K562 (cell line): ENCODE results near the gene EML3. TPM values are rescaled to one million over a fixed set of nuclear protein-coding genes. Genes with fewer than 3 reads are reported as not detected.

ENCODE experiments used
- AFF1 ChIP-seq, 2 experiments: fragments of 450-650 bp; IDR thresholded peaks; 2 replicates each; pipeline ENCODE4 v1.6.1; 2018; ENCODE audit warnings: mild to moderate bottlenecking in 2 of 2, low read depth in 1 of 2; ENCODE audit not compliant: partially characterized antibody in 2 of 2
- ATF6 ChIP-seq: sonication (generic); formaldehyde crosslinking; IDR thresholded peaks from 2 replicates; pipeline ENCODE4 v1.4.0; 2020; ENCODE audit warnings: mild to moderate bottlenecking, missing genetic modification reagents
- DPF2 ChIP-seq: fragments of 450-650 bp; IDR thresholded peaks from 2 replicates; pipeline ENCODE4 v1.6.1; 2016
- E4F1 ChIP-seq: fragments of 250-450 bp; sonication (Bioruptor Pico); IDR thresholded peaks from 2 replicates; pipeline ENCODE4 v1.5.0; 2021; ENCODE audit warnings: mild to moderate bottlenecking, borderline replicate concordance
- HMBOX1 ChIP-seq: sonication (generic); IDR thresholded peaks from 2 replicates; pipeline ENCODE4 v1.6.1; 2016
- ILF3 ChIP-seq: fragments of 450-650 bp; IDR thresholded peaks from 2 replicates; pipeline ENCODE4 v1.6.1; 2018; ENCODE audit warnings: antibody characterized with exemption, mild to moderate bottlenecking, moderate library complexity, borderline replicate concordance
- MIER1 ChIP-seq: fragments of 450-650 bp; IDR thresholded peaks from 2 replicates; pipeline ENCODE4 v1.6.1; 2016; ENCODE audit warnings: antibody characterized with exemption, mild to moderate bottlenecking, low read depth
- RBM34 ChIP-seq: fragments of 200-400 bp; formaldehyde crosslinking; IDR thresholded peaks from 2 replicates; pipeline ENCODE4 v1.6.1; 2018; ENCODE audit warnings: low read length, borderline replicate concordance; ENCODE audit not compliant: insufficient read depth
- SMAD4 ChIP-seq: fragments of 250-450 bp; sonication (Bioruptor Pico); conservative IDR thresholded peaks from 2 replicates; pipeline ENCODE4 v1.8.0; 2021; ENCODE audit warnings: inconsistent platforms, mild to moderate bottlenecking, moderate library complexity
- ZBTB49 ChIP-seq: sonication (generic); formaldehyde crosslinking; IDR thresholded peaks from 2 replicates; pipeline ENCODE4 v1.8.0; 2022; ENCODE audit warnings: missing genetic modification reagents, mild to moderate bottlenecking, borderline replicate concordance
- ZNF316 ChIP-seq: fragments of 450-650 bp; IDR thresholded peaks from 2 replicates; pipeline ENCODE4 v1.6.1; 2016
- ZNF384 ChIP-seq: IDR thresholded peaks from 2 replicates; pipeline ENCODE4 v1.6.1; 2012; ENCODE audit warnings: low read depth, low read length, improper control_type of control experiment
- ZNF830 ChIP-seq: fragments of 250-450 bp; sonication (Bioruptor Pico); IDR thresholded peaks from 2 replicates; pipeline ENCODE4 v1.5.0; 2021; ENCODE audit warnings: mild to moderate bottlenecking
- polyA plus RNA-seq, 8 experiments: library from polyadenylated mRNA; depleted of rRNA in 4 of 8; stranded (reverse) in 5 of 8; unstranded in 3 of 8; fragments of >200 nt; fragmentation: Nextera tagmentation in 2 of 8; fragmentation: Illumina TruSeq in 1 of 8; extraction: Ambion mirVana in 2 of 8; extraction: Trizol in 1 of 8; gene quantifications; 2 replicates each; pipeline versions ENCODE4 v1.2.1 to v1.2.3, GENCODE V29; 2011 to 2014; ENCODE audit warnings: inconsistent platforms in 1 of 8, missing spikeins in 1 of 8
- total RNA-seq, 7 experiments: library from RNA; depleted of rRNA in 6 of 7; stranded (reverse); fragments of >200 nt in 6 of 7; fragmentation: Illumina TruSeq in 2 of 7; extraction: Trizol in 2 of 7; gene quantifications; 2 replicates each; pipeline versions ENCODE4 v1.2.1 to v1.2.3, GENCODE V29; 2011 to 2021; ENCODE audit warnings: low replicate concordance in 1 of 7

EML3 gene
- total and polyA plus RNA-seq, 9 of the 15 experiments (the other 6 are each of a cell fraction or from before 2014, with no cell fraction given) = 0.32 to 90.5 (median 26.4) TPM

GRCh38 chr11:62553080-62553838, 59.3 kb downstream of the EML3 start (continued):
- TF ChIP-seq ATF6 (CRISPR knock-in tag) = 0 out of 2 replicates have a peak, but pooled peaks have one; percentile 31
- peak in 1 of 2 experiments; percentile 87 for TF ChIP-seq AFF1 (IDR thresholded peaks at IDR 0.05; ENCODE audit: low read depth in 1 of 2, partially characterized antibody in 2 of 2)
- no peak for TF ChIP-seq E4F1
- TF ChIP-seq ZNF830 (CRISPR knock-in tag) = no peak
- TF ChIP-seq ZBTB49 = no peak
- TF ChIP-seq ZNF316 = 0 out of 2 replicates have a peak, but pooled peaks have one; percentile 27
- TF ChIP-seq HMBOX1 = peak; percentile 68
- TF ChIP-seq ILF3 = no peak
- peak; percentile 41 for TF ChIP-seq SMAD4 (CRISPR knock-in tag)
- peak; percentile 88 for TF ChIP-seq DPF2
- TF ChIP-seq ZNF384 = peak; percentile 48
- TF ChIP-seq MIER1 = peak; percentile 67; the same call in 1 of the 2 replicates
- no peak for TF ChIP-seq RBM34
